Measurements from ENCODE around the gene PRKCA.

PRKCA gene

GRCh38 chr17:66803474-66803951 is 501.1 kb downstream of the PRKCA start:
- Histone ChIP-seq H3K14ac (ENCODE audit: low read length) (peak overlapping the region; percentile 41), H2AK5ac (ENCODE audit: low read depth, low read length) (no peak overlapping the region), H4K91ac (ENCODE audit: low read depth, low read length, poor library complexity) (no peak overlapping the region), H3K4me2 (ENCODE audit: insufficient read depth, low read length, poor library complexity, severe bottlenecking) (no peak overlapping the region), H3K23ac (ENCODE audit: low read depth, low read length, poor library complexity) (no peak overlapping the region), H2BK12ac (ENCODE audit: low read length) (peak overlapping the region; percentile 14), H2BK15ac (ENCODE audit: low read length) (no peak overlapping the region), H2AFZ (ENCODE audit: low read length) (peak overlapping the region; percentile 12), H3K79me1 (ENCODE audit: low read depth, low read length) (no peaks in the 10 kb centered on the region), H3K4ac (ENCODE audit: low read length) (no peak overlapping the region), H3K9ac (ENCODE audit: low read depth, low read length, poor library complexity) (no peak overlapping the region), H3K18ac (ENCODE audit: low read length) (peak overlapping the region; percentile 61), H3K9me3 (replicated peaks in 1 of 2; ENCODE audit: control insufficient read depth in 2 of 2, insufficient read depth in 1 of 2, low read depth in 1 of 2, low read length in 2 of 2) (no peaks in the 10 kb centered on the region), H4K8ac (ENCODE audit: low read depth, low read length) (no peak overlapping the region), H3K4me1 (ENCODE audit: control insufficient read depth in 2 of 2, insufficient read depth in 1 of 2, low read depth in 1 of 2, low read length in 2 of 2) (peaks cover 9 to 23% of the 10 kb centered on the region in 2 donors), H3K27me3 (ENCODE audit: control insufficient read depth in 3 of 3, insufficient read depth in 3 of 3, low read depth in 1 of 3, low read length in 3 of 3) (no peaks in the 10 kb centered on the region), H3K4me3 (ENCODE audit: low read length in 2 of 2) (no peak overlapping the region), H2BK120ac (ENCODE audit: low read depth, low read length) (no peak overlapping the region), H3K36me3 (replicated peaks in 1 of 2; ENCODE audit: control insufficient read depth in 2 of 2, insufficient read depth in 2 of 2, low read length in 2 of 2) (no peaks in the 10 kb centered on the region), H3K27ac (replicated peaks; ENCODE audit: low read length) (no peak overlapping the region), H2BK5ac (ENCODE audit: low read length) (no peak overlapping the region)
- no peak for DNase-seq (ENCODE audit: low spot score)
- no CpG with 5 or more reads among the region's 19 CpGs for WGBS, 2 donors (ENCODE audit: extremely low coverage in 2 of 2, insufficient read length in 2 of 2, insufficient replicate concordance in 1 of 2)

GRCh38 chr17:66805567-66805966 is 503.2 kb downstream of the PRKCA start:
- no peak overlapping the region for H2BK12ac ChIP-seq (ENCODE audit: low read length)
- H3K14ac ChIP-seq (ENCODE audit: low read length), result no peak overlapping the region
- no peak overlapping the region for H4K8ac ChIP-seq (ENCODE audit: low read depth, low read length)
- H3K18ac ChIP-seq (ENCODE audit: low read length), result no peak overlapping the region
- peaks cover 9 to 23% of the 10 kb centered on the region in 2 donors for H3K4me1 ChIP-seq (ENCODE audit: control insufficient read depth in 2 of 2, insufficient read depth in 1 of 2, low read depth in 1 of 2, low read length in 2 of 2)
- H3K27me3 ChIP-seq (ENCODE audit: control insufficient read depth in 3 of 3, insufficient read depth in 3 of 3, low read depth in 1 of 3, low read length in 3 of 3), result no peaks in the 10 kb centered on the region
- no peak overlapping the region for H2BK15ac ChIP-seq (ENCODE audit: low read length)
- no peak overlapping the region for H3K27ac ChIP-seq (replicated peaks; ENCODE audit: low read length)
- no CpG with 5 or more reads among the region's 10 CpGs for WGBS, 2 donors (ENCODE audit: extremely low coverage in 2 of 2, insufficient read length in 2 of 2, insufficient replicate concordance in 1 of 2)
- no peak overlapping the region for H2AK5ac ChIP-seq (ENCODE audit: low read depth, low read length)
- no peak overlapping the region for H3K23ac ChIP-seq (ENCODE audit: low read depth, low read length, poor library complexity)
- H2BK120ac ChIP-seq (ENCODE audit: low read depth, low read length), result no peak overlapping the region
- DNase-seq (ENCODE audit: low spot score), result no peak
- H3K36me3 ChIP-seq (replicated peaks in 1 of 2; ENCODE audit: control insufficient read depth in 2 of 2, insufficient read depth in 2 of 2, low read length in 2 of 2), result no peaks in the 10 kb centered on the region
- H3K9ac ChIP-seq (ENCODE audit: low read depth, low read length, poor library complexity), result peak overlapping the region; percentile 60
- no peaks in the 10 kb centered on the region for H3K9me3 ChIP-seq (replicated peaks in 1 of 2; ENCODE audit: control insufficient read depth in 2 of 2, insufficient read depth in 1 of 2, low read depth in 1 of 2, low read length in 2 of 2)
- no peak overlapping the region for H2AFZ ChIP-seq (ENCODE audit: low read length)
- no peak overlapping the region for H3K4me2 ChIP-seq (ENCODE audit: insufficient read depth, low read length, poor library complexity, severe bottlenecking)
- H3K4ac ChIP-seq (ENCODE audit: low read length), result no peak overlapping the region
- no peak overlapping the region for H3K4me3 ChIP-seq (ENCODE audit: low read length in 2 of 2)
- H2BK5ac ChIP-seq (ENCODE audit: low read length), result no peak overlapping the region
- no peaks in the 10 kb centered on the region for H3K79me1 ChIP-seq (ENCODE audit: low read depth, low read length)
- no peak overlapping the region for H4K91ac ChIP-seq (ENCODE audit: low read depth, low read length, poor library complexity)

GRCh38 chr17:66807182-66807581 is 504.8 kb downstream of the PRKCA start:
- Histone ChIP-seq H3K27me3 (ENCODE audit: control insufficient read depth in 3 of 3, insufficient read depth in 3 of 3, low read depth in 1 of 3, low read length in 3 of 3) (no peaks in the 10 kb centered on the region), H3K9me3 (replicated peaks in 1 of 2; ENCODE audit: control insufficient read depth in 2 of 2, insufficient read depth in 1 of 2, low read depth in 1 of 2, low read length in 2 of 2) (no peaks in the 10 kb centered on the region), H3K79me1 (ENCODE audit: low read depth, low read length) (no peaks in the 10 kb centered on the region), H2BK15ac (ENCODE audit: low read length) (no peak overlapping the region), H3K14ac (ENCODE audit: low read length) (no peak overlapping the region), H2BK12ac (ENCODE audit: low read length) (no peak overlapping the region), H3K4me1 (ENCODE audit: control insufficient read depth in 2 of 2, insufficient read depth in 1 of 2, low read depth in 1 of 2, low read length in 2 of 2) (peaks cover 9 to 29% of the 10 kb centered on the region in 2 donors), H3K36me3 (replicated peaks in 1 of 2; ENCODE audit: control insufficient read depth in 2 of 2, insufficient read depth in 2 of 2, low read length in 2 of 2) (no peaks in the 10 kb centered on the region), H3K27ac (replicated peaks; ENCODE audit: low read length) (no peak overlapping the region), H3K9ac (ENCODE audit: low read depth, low read length, poor library complexity) (no peak overlapping the region), H2AK5ac (ENCODE audit: low read depth, low read length) (no peak overlapping the region), H2AFZ (ENCODE audit: low read length) (no peak overlapping the region), H4K8ac (ENCODE audit: low read depth, low read length) (no peak overlapping the region), H3K23ac (ENCODE audit: low read depth, low read length, poor library complexity) (no peak overlapping the region), H3K4ac (ENCODE audit: low read length) (no peak overlapping the region), H2BK120ac (ENCODE audit: low read depth, low read length) (no peak overlapping the region), H3K18ac (ENCODE audit: low read length) (no peak overlapping the region), H4K91ac (ENCODE audit: low read depth, low read length, poor library complexity) (no peak overlapping the region), H3K4me2 (ENCODE audit: insufficient read depth, low read length, poor library complexity, severe bottlenecking) (no peak overlapping the region), H3K4me3 (ENCODE audit: low read length in 2 of 2) (no peak overlapping the region), H2BK5ac (ENCODE audit: low read length) (no peak overlapping the region)
- no CpG with 5 or more reads among the region's 10 CpGs for WGBS, 2 donors (ENCODE audit: extremely low coverage in 2 of 2, insufficient read length in 2 of 2, insufficient replicate concordance in 1 of 2)
- no peak for DNase-seq (ENCODE audit: low spot score)

GRCh38 chr17:66809408-66809807 is 507.0 kb downstream of the PRKCA start:
- no peaks in the 10 kb centered on the region for H3K36me3 ChIP-seq (replicated peaks in 1 of 2; ENCODE audit: control insufficient read depth in 2 of 2, insufficient read depth in 2 of 2, low read length in 2 of 2)
- no peak overlapping the region for H4K8ac ChIP-seq (ENCODE audit: low read depth, low read length)
- no peak overlapping the region for H3K9ac ChIP-seq (ENCODE audit: low read depth, low read length, poor library complexity)
- H3K27ac ChIP-seq (replicated peaks; ENCODE audit: low read length), result no peak overlapping the region
- no peak overlapping the region for H3K14ac ChIP-seq (ENCODE audit: low read length)
- no peak overlapping the region for H3K23ac ChIP-seq (ENCODE audit: low read depth, low read length, poor library complexity)
- no peak overlapping the region for H2BK5ac ChIP-seq (ENCODE audit: low read length)
- H2BK15ac ChIP-seq (ENCODE audit: low read length), result no peak overlapping the region
- no peak overlapping the region for H2BK12ac ChIP-seq (ENCODE audit: low read length)
- no peak overlapping the region for H2BK120ac ChIP-seq (ENCODE audit: low read depth, low read length)
- DNase-seq (ENCODE audit: low spot score), result no peak
- no peak overlapping the region for H3K18ac ChIP-seq (ENCODE audit: low read length)
- H3K79me1 ChIP-seq (ENCODE audit: low read depth, low read length), result no peaks in the 10 kb centered on the region
- WGBS, 2 donors (ENCODE audit: extremely low coverage in 2 of 2, insufficient read length in 2 of 2, insufficient replicate concordance in 1 of 2), result no CpG with 5 or more reads among the region's 5 CpGs
- H3K4me3 ChIP-seq (ENCODE audit: low read length in 2 of 2), result no peak overlapping the region
- no peaks in the 10 kb centered on the region for H3K9me3 ChIP-seq (replicated peaks in 1 of 2; ENCODE audit: control insufficient read depth in 2 of 2, insufficient read depth in 1 of 2, low read depth in 1 of 2, low read length in 2 of 2)
- H3K4me1 ChIP-seq (ENCODE audit: control insufficient read depth in 2 of 2, insufficient read depth in 1 of 2, low read depth in 1 of 2, low read length in 2 of 2), result peaks cover 0 to 29% of the 10 kb centered on the region in 2 donors
- no peaks in the 10 kb centered on the region for H3K27me3 ChIP-seq (ENCODE audit: control insufficient read depth in 3 of 3, insufficient read depth in 3 of 3, low read depth in 1 of 3, low read length in 3 of 3)
- H3K4me2 ChIP-seq (ENCODE audit: insufficient read depth, low read length, poor library complexity, severe bottlenecking), result no peak overlapping the region
- no peak overlapping the region for H2AK5ac ChIP-seq (ENCODE audit: low read depth, low read length)
- H4K91ac ChIP-seq (ENCODE audit: low read depth, low read length, poor library complexity), result no peak overlapping the region
- no peak overlapping the region for H3K4ac ChIP-seq (ENCODE audit: low read length)
- no peak overlapping the region for H2AFZ ChIP-seq (ENCODE audit: low read length)

All from neuronal stem cell (in vitro differentiated cells).